MM.1S (cell line): Measurements from ENCODE around the gene CDKL2.

Source experiments
- CTCF ChIP-seq: fragments of 300-600 bp; sonication (generic); IDR thresholded peaks from 2 replicates; pipeline ENCODE4 v1.5.1; 2016; ENCODE audit warnings: antibody characterized with exemption, low read length, mixed read lengths
- EZH2 ChIP-seq: fragments of 300-600 bp; sonication (generic); optimal IDR thresholded peaks from 2 replicates; pipeline ENCODE3; 2017; ENCODE audit warnings: low read depth, mild to moderate bottlenecking, antibody characterized with exemption, low read length, mixed read lengths
- EZH2phosphoT487 ChIP-seq: fragments of 300-600 bp; sonication (generic); IDR thresholded peaks from 2 replicates; pipeline ENCODE4 v1.6.1; 2018; ENCODE audit warnings: antibody characterized with exemption, low read length

GRCh38 chr4:75668596-75668995 is 38.3 kb upstream of the CDKL2 start:
- TF ChIP-seq CTCF (no peak), EZH2phosphoT487 (no peak), EZH2 (no peak)
